Stomach (tissue), 4 donors: ENCODE measurements around the gene ATP8B4.

Source experiments
- CTCF ChIP-seq, 7 experiments: fragments of 450-650 bp in 4 of 7; fragments of 200-600 bp in 3 of 7; sonication (generic) in 3 of 7; IDR thresholded peaks; one replicate each; pipeline ENCODE4 v1.5.1; 2016 to 2019; ENCODE audit warnings: antibody characterized with exemption in 7 of 7, control low read depth in 2 of 7, mild to moderate bottlenecking in 1 of 7
- EP300 ChIP-seq: sonication (generic); formaldehyde crosslinking; IDR thresholded peaks from one replicate; pipeline ENCODE4 v1.6.1; 2017; ENCODE audit warnings: antibody characterized with exemption
- POLR2A ChIP-seq, 4 donors: fragments of 450-650 bp; IDR thresholded peaks; one replicate each; pipeline ENCODE4 v1.6.1; 2016; ENCODE audit warnings: antibody characterized with exemption in 4 of 4, control low read depth in 2 of 4, mild to moderate bottlenecking in 1 of 4, moderate library complexity in 1 of 4
- POLR2AphosphoS5 ChIP-seq, 3 donors: sonication (generic); formaldehyde crosslinking; IDR thresholded peaks; one replicate each; pipeline ENCODE4 v1.6.1; 2016; ENCODE audit warnings: antibody characterized with exemption in 3 of 3

GRCh38 chr15:50044904-50045303 is 74.1 kb downstream of the ATP8B4 start:
- TF ChIP-seq CTCF (IDR thresholded peaks at IDR 0.05) (no peak), POLR2A (IDR thresholded peaks at IDR 0.05) (no peak), POLR2AphosphoS5 (IDR thresholded peaks at IDR 0.05) (no peak), EP300 (no peak)
